GM19023 (cell line): ENCODE results near the gene HTRA1.

Experiments
- ATAC-seq: cut with Tn5 transposase; IDR thresholded peaks from one replicate; pipeline ENCODE4 v1.9.1; 2021; ENCODE audit warnings: mild to moderate bottlenecking, moderate library complexity; ENCODE audit not compliant: unreplicated experiment

HTRA1 gene

DNA sequence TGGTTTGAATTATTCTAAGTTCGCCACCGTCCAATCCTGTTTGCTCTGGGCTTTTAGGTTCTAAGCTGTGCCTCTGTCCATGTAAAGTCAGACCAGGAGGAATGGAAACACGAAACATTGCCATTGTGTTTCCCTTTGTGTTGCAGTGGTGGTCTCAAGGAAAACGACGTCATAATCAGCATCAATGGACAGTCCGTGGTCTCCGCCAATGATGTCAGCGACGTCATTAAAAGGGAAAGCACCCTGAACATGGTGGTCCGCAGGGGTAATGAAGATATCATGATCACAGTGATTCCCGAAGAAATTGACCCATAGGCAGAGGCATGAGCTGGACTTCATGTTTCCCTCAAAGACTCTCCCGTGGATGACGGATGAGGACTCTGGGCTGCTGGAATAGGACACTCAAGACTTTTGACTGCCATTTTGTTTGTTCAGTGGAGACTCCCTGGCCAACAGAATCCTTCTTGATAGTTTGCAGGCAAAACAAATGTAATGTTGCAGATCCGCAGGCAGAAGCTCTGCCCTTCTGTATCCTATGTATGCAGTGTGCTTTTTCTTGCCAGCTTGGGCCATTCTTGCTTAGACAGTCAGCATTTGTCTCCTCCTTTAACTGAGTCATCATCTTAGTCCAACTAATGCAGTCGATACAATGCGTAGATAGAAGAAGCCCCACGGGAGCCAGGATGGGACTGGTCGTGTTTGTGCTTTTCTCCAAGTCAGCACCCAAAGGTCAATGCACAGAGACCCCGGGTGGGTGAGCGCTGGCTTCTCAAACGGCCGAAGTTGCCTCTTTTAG is 52.9 kb downstream of the HTRA1 start:
- no peak for ATAC-seq

DNA sequence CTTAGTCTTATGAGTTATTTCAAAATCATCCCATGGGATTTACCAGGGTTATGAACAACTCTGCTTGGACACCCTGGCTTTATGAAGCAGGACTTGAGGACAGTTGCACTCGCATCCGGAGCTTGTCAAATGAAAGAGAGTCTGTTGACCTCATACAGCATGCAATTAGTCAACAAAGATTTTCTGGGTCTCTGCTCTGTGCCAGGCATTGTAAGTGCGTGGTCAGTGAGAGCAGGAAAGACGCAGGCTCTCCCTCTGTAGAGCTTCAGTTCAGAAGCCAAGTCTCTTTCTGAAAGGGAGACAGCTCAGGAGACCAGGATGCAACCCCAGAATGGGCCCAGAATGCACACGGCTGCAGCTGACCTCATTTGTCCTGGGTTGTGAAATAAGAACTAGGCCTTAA is 53.7 kb downstream of the HTRA1 start:
- ATAC-seq = no peak

DNA sequence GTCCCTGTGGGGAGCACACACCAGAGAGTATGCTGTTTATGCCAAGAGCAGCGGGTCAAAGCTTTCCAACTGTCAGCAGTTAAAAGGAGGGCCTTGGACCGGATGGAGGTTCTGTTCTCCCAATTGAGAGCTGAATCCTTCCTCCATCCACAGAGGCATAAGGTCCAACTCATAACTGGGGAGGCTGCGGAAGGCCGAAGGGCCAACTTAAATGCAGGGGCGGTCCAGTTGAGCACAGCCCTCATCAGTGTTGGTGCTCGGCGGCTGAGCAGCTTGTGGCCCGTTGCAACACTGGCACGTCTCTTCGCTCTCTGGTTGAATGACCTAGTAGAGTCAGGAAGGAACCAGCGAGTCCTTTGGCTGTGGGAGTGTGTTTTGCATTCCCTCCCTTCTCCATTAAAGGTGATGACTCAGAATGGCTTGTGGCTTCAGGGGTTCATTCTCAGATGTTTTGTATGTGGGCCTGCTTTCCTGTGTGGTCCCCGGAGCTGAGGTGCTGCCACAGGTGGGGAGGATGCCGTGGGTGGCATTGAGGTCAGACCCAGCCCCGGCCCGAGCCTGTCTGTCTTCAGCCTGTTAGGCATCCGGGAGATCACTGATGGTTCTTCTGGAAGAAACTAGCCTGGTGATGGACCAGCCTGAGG is 54.4 kb downstream of the HTRA1 start:
- peak; percentile 78 for ATAC-seq

DNA sequence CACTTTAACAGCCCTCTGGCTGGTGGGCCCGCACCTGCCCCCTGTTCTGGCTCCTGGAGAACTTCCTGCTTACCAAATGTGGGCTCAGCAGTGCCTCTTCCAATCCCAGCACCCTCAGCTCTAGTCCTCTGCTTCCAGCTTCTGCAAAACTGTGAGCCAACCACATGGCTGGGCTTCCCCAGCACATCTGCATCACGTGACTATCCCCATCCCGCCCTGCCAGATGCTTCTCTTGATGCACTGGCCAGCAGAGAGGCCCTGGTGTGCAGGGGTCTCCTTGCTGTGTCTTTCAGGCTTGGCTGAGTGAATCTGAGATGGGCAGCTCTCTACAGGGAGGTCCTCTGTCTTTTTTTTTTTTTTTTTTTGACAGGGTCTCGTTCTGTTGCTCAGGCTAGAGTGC is 55.4 kb downstream of the HTRA1 start:
- ATAC-seq = no peak

DNA sequence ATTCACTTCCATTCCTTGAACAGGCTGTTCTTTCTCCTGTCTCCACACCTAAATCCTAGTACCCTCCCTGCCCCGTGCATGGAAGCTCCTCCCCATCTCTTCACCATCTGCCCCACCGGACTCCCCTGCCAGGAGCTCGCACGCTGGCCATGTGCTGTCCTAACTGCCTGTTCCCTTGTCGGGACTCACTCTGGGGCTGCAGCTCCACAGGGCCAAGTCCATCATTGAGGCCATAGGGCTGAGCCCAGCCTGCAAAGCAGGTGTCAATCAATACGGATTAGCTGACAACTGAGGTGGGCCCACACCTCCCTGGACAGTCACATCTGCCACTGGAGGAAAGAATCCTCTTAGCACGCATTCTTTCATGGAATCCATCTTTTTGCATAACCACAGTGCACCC is 57.8 kb downstream of the HTRA1 start:
- no peak for ATAC-seq

DNA sequence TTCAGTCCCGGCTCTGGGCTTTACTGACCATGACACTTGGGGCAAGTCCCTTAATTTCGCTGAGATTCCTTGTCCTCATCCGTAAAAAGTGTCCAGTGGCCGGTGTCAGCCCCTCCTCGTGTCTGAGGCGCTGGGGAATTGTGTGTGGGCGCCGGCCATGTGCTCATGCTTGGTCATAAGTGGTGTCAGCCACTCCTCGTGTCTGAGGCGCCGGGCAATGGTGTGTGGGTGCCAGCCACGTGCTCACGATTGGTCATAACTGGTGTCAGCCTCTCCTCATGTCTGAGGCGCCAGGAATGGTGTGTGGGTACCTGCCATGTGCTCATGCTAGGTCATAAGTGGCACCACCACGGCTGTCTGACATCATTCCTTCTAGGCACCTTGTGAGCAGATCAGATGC is 58.5 kb downstream of the HTRA1 start:
- ATAC-seq = no peak

DNA sequence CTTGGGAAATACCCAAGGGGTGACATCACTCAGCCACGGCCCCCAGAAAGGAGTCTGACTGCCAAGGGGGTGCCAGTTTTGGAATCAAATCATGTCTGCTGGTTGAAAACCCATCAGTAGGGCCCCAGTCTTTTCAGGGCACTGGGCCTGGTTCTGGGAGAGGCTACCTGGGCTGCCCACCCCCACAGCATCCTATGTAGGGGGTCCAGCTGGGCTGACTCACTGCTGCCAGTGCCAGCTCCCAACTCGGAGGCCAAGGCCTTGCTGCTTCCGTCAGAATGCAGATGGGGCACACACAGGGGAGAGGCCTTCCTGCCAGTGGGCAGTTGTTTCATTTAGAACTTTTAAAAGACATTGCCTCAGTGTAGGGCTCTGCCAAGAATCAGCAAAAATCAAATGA is 59.7 kb downstream of the HTRA1 start:
- no peak for ATAC-seq

DNA sequence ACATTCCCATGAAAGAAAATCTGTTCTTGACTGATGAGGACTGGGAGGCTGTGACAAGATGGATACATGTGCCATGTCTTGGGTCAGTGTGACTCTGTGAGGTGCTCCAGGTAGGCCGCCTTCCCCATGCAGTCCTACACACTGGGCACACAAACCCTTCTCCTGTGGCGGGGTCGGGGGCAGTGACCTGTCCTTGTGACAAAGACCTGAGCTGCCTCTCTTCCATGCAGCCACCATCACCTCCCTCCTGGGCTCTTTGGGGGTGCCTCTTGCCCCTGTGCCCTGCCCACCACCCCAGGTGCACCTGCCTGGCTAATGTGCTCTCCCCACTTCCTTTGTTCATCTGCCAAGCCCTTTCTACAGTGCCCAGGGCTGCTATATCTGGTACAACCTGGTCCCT is 63.5 kb downstream of the HTRA1 start:
- no peak for ATAC-seq

DNA sequence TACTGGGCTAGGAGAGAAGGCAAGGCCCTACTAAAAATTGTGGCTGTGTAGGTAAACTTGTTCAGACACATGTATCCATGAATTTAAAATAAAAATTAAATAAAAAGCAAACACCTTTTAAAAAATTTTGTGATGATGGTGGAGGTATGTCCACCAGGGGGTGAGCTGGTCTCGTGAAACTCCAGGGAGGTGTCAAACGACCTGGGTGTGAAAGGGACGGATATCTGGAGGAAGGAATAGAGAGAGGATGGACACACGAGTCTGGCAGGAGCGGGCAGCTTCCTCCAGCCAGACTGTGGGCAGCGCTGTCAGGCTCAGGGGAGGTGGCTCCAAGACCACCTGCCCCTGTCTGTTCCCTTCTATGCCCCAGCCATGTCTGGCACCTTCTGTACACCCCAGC is 64.4 kb downstream of the HTRA1 start:
- no peak for ATAC-seq

DNA sequence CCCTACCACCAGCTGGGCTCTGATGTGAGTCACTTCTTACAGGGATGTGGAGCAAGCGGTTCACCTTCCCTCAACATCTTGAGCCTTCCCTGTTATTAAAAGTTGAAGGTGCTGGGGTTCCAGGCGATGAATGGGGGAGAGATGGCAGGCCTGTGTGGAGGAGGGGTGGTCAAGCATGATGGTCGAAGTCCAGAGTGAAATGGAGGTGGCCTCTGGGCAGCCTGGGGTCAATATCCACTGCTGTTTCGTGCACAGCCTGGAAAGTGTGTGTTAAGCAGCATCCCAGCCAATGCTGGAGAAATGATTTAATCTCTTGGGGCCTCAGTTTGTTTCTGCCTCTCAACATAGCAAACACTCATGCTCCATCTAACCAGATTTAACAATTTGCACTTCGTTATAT is 65.5 kb downstream of the HTRA1 start:
- ATAC-seq = no peak

DNA sequence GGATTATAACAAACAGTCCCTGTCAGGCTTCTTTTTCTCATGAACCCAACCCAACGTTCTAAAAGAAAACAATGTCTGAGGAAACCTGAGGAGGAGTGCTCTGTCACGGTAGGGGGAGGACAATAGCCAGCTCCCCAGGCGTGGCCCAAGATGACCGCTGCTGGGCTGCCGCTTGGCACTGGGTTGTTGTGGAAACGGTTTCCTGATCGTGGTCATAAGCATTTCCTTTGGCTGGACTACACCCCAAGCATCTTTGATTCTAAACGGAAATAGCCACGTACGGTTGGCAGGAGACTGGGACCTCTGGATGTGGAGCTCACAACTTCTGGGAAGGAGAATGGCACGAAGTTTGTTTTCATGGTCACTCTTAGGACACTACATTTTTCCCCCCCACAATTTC is 68.8 kb downstream of the HTRA1 start:
- no peak for ATAC-seq

DNA sequence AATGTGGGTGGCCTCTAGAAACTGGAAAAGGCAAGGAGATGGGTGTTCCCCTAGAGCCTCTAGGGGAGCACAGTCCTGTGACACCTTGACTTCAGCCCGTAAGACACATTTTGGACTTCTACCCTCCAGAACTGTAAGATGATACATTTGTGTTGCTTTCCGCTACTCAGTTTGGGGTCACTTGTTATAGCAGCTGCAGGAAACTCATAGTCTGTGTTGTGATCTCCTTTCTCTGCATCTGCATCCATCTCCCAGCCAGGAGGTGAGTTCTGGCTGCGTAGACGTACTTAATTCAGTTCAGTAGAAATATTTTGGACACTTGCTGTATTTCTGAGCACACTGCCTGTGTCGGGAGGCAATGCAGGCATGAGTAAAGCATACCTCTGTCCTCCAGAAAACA is 69.9 kb downstream of the HTRA1 start:
- ATAC-seq = no peak

DNA sequence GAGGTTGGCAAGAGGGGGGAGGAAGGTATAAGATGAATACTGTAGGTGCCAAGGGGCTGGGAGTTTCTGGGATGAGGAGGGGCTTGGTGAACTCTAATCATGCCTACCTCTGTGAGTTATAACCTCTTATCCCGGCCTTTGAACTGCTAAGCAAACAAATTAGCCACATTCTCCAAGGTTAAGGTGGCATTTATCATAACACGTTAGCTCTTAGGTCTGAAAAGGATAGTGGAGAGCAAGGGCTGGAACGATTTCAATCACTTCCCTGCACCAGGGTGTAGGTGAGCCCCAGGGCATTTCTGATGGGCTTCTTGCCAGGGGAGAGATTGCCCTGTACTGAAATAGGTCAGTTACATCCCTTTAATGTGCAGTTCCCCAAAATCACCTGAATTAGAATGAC is 70.6 kb downstream of the HTRA1 start:
- no peak for ATAC-seq

DNA sequence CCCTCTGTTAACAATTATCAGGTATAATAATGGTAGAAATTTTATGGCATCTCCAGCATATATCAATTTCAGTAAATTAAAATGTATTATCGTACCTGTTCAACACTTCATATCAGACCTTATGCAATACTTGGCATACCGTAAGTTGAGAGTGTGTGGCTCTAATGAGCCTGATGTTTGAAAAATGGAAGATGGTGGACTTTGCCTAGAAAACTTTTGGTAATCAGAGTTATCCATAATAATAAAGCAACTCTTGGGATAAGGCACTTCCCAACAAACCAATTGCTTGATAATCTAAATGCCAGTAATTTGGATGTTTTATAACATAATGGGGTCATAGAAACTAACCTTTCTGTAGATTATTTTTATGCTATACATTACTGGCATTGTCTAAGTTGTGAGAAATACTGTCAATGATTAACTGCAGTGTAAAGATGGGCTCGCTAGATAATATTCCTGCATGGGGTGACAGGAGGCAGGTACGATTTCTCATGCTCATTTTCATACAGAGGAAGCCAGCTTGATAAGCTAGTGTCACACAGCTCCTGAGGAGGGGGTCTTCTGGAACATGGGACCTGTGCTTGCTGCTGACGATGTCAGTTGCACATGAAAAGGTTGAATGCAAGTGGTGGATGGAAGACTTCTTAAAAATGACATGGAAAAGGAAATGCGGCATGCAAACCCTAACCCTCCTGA is 71.4 kb downstream of the HTRA1 start:
- no peak for ATAC-seq

DNA sequence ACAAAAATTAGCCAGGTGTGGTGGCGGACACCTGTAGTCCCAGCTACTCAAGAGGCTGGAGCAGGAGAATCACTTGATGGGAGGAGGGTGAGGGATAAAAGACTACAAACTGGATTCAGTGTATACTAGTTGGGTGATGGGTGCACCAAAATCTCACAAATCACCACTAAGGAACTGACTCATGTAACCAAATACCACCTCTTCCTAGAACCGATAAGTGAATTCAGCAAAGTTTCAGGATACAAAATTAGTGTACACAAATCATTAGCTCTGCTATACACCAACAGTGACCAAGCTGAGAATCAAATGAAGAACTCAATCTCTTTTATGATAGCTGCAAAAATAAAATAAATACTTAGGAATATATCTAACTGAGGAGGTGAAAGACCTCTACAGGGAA is 76.2 kb downstream of the HTRA1 start:
- ATAC-seq = no peak

DNA sequence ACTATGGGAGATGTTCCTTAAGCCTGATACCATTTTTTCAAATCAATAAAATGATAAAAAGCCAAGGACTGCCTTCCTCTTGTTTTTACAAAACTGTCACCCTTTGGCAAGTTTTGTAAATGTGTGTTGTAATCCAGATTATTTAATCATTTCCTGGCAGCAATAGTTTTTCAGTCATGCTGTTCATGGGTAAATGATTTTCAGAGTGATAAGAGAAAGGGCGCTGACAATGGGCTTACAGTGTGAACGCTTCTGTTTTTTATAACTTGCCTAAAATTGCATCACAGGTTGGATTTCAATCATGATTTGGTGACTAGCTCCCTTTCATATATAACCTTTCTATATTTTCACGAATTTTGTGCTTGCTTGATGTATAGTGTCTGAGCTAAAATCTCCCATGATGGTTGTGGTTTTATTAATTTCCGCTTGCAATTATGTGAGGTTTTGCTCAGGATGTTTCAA is 80.2 kb downstream of the HTRA1 start:
- no peak for ATAC-seq

DNA sequence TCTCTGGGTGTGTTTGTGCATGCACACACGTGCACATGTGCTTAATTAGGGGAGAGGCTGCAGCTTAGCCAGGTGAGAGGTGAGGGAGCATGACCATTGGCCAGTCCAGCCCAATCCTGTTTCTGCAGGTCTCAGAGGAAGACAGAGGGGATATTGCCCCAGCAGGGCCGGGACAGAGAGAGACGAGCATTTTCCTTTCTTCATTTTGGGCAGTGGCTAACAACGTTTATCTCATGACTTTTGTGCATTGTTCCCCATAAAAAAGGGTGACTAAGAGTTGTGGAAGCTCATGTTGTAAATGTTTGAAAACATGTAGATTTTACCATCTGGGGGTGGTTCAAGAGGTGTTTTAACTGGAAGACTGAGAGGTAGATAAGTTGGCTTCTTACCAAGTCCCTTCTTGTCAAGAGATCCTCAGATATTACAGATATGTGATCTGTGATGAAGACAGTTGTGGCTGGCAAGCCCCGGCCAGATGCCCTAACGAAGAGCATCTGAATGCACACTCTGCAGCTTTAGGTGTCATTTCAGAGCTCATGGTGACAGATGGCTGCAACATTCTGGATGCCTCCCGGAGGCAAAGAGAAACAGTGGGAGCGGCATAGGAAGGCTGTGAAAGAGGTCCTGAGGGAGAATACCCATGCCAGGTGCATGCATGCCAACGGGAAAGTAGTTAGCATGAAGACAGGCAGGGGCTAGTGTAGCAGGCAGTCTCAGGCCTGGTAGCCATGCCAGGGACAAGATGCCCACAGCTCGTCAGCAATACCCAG is 82.5 kb downstream of the HTRA1 start:
- no peak for ATAC-seq

DNA sequence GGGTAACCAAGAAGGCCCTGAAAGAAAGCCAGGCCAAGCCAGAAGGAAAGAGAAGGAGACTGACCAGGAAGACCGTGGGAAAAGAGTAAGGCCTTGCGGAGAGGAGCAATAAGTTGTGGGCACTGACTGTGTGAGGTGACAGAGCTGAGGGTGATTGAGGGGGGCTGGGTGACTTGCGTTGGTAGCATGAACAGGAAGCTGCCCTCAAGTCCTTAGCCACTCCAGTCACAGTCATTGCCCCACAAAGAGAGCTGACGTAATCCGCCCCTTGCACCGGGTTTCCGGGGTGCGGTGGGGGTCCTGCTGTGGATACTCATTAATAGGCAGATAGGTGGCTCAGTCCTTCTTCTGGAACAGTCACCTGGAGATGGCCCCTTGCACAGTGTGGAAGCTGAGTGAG is 83.1 kb downstream of the HTRA1 start:
- no peak for ATAC-seq

DNA sequence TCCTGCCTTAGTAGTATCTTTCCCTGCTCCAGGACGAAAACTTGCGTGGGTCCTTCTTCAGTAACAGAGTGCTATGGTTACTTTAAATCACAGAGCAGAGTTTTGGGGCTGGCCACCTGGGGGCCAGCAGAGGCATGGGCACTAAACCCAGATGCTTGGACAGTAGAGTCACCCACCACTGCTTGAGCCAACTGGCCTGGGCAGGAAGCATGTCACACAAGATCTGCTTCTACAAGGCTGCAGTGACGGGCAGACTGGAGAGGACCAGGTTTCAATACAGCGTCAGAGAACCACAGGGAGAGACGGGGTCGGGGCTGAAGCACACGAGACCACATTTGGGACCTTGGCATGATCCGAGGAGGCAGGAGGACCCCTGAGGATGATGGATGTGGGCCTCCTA is 84.9 kb downstream of the HTRA1 start:
- no peak for ATAC-seq

DNA sequence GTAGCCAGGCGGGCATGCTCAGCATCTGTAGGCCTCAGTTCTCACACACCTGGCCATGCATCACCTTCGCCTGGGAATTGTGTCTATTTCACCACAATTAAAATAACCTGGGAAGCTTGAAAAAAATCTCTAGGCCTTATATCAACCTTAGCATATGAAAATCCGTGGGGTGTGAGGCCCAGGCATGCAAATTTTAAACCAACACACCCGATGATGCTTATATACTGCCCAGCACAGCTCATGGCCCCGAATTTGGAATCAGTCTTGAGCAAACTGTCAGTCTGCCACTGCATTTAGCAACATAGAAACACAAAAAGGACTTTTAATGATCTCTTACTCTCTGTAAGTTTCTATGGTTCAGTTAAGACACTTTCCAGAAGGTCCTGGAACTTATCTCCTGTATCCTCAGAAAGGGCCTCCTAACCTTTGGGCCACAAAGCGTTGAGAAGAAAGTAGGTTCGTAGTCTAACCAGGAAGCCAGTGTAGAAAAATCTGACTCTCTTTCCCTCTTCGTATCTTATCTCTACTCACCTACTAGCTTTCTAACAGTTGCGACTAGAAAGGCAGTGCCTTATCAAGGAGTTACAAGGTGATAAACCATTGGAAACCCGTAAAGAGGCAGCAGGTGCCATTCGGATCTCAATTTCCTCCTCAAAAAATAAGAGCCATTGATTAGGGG is 87.2 kb downstream of the HTRA1 start:
- ATAC-seq = no peak

DNA sequence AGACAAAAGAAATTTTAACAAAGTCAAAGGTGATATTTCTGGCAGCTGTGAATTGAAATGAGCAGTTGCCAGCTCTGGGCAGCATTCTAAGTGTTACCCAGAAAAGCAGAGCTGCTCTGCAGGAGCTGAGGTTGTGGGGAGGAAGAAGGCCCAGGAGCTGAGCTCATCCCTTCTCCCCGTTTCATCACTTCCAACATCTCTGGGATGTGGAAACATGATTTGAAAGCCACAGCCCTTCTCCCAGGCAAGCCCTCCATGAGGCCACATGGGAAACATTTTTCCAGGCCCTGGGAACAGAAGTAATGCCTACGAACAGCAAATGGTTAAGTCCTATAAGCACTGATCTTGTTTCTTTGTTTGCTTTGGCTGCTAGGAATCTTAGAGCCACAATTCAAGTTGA is 88.3 kb downstream of the HTRA1 start:
- ATAC-seq = no peak
